GM23338 (cell line): Measurements from ENCODE around the gene NOVA2. TPM values are rescaled to one million over a fixed set of nuclear protein-coding genes. Genes with fewer than 3 reads are reported as not detected.

Source experiments
- ATAC-seq: fragments of 200-7000 bp; cut with Tn5 transposase; 3 replicates; pipeline ENCODE4 v1.9.1; 2020
- DNase-seq: peaks from one replicate; pipeline ENCODE4 v3.0.0-alpha.2; 2015; ENCODE audit warnings: low spot score
- H2AFZ ChIP-seq: fragments of 200-600 bp; sonication (generic); 2 replicates; pipeline ENCODE4 v1.8.0; 2016; ENCODE audit warnings: antibody characterized with exemption, mild to moderate bottlenecking, moderate library complexity
- H3F3A ChIP-seq: fragments of 200-600 bp; sonication (generic); replicated peaks from 2 replicates; pipeline ENCODE4 v1.8.0; 2017; ENCODE audit warnings: antibody characterized with exemption, mixed run types, low read depth
- H3K27ac ChIP-seq: fragments of 200-600 bp; sonication (generic); 2 replicates; pipeline ENCODE4 v1.6.1; 2016; ENCODE audit warnings: low read depth
- H3K27me3 ChIP-seq: fragments of 200-600 bp; sonication (generic); 2 replicates; pipeline ENCODE4 v1.8.0; 2016; ENCODE audit warnings: mild to moderate bottlenecking, mixed run types, moderate library complexity; ENCODE audit not compliant: insufficient read depth
- H3K36me3 ChIP-seq: fragments of 200-600 bp; sonication (generic); 2 replicates; pipeline ENCODE4 v1.8.0; 2016; ENCODE audit warnings: mild to moderate bottlenecking; ENCODE audit not compliant: insufficient read depth
- H3K4me1 ChIP-seq: fragments of 200-600 bp; sonication (generic); 2 replicates; pipeline ENCODE4 v1.8.0; 2016; ENCODE audit warnings: mild to moderate bottlenecking, moderate library complexity; ENCODE audit not compliant: insufficient read depth
- H3K4me2 ChIP-seq: fragments of 200-600 bp; sonication (generic); 2 replicates; pipeline ENCODE4 v1.7.1; 2017; ENCODE audit warnings: mixed run types
- H3K4me3 ChIP-seq: fragments of 200-600 bp; sonication (generic); 2 replicates; pipeline ENCODE4 v1.6.1; 2016; ENCODE audit warnings: mixed run types
- H3K79me2 ChIP-seq: fragments of 200-600 bp; sonication (generic); replicated peaks from 2 replicates; pipeline ENCODE4 v1.8.0; 2017; ENCODE audit warnings: mild to moderate bottlenecking; ENCODE audit not compliant: insufficient read depth
- H3K9me2 ChIP-seq: fragments of 200-600 bp; sonication (generic); 2 replicates; pipeline ENCODE4 v1.8.0; 2017; ENCODE audit not compliant: insufficient read depth
- H4K20me1 ChIP-seq: fragments of 200-600 bp; sonication (generic); replicated peaks from 2 replicates; pipeline ENCODE4 v1.8.0; 2017; ENCODE audit warnings: mild to moderate bottlenecking; ENCODE audit not compliant: insufficient read depth
- H3K27ac Mint-ChIP-seq: 2 replicates; pipeline ENCODE4 v1.8.0; 2020; ENCODE audit warnings: inconsistent platforms, mild to moderate bottlenecking, moderate library complexity, mixed read lengths
- H3K27me3 Mint-ChIP-seq: 3 replicates; pipeline ENCODE4 v1.8.0; 2022; ENCODE audit warnings: low read depth, mild to moderate bottlenecking, moderate library complexity, mixed read lengths, inconsistent platforms; ENCODE audit not compliant: insufficient read depth, poor library complexity
- H3K36me3 Mint-ChIP-seq: 3 replicates; pipeline ENCODE4 v1.8.0; 2021; ENCODE audit warnings: low read depth, mild to moderate bottlenecking, inconsistent platforms, moderate library complexity, mixed read lengths
- H3K4me1 Mint-ChIP-seq: 3 replicates; pipeline ENCODE4 v1.8.0; 2020; ENCODE audit warnings: mild to moderate bottlenecking, inconsistent platforms, mixed read lengths
- H3K4me3 Mint-ChIP-seq: 3 replicates; pipeline ENCODE4 v1.8.0; 2021; ENCODE audit warnings: moderate library complexity, mild to moderate bottlenecking, inconsistent platforms, mixed read lengths
- H3K9me3 Mint-ChIP-seq: 3 replicates; pipeline ENCODE4 v1.8.0; 2020; ENCODE audit warnings: moderate library complexity, mild to moderate bottlenecking, inconsistent platforms, mixed read lengths
- EZH2 ChIP-seq: fragments of 200-600 bp; sonication (generic); IDR thresholded peaks from one replicate; pipeline ENCODE4 v1.8.0; 2017; ENCODE audit warnings: antibody characterized with exemption, mild to moderate bottlenecking, low read depth; ENCODE audit not compliant: unreplicated experiment
- EZH2phosphoT487 ChIP-seq: fragments of 200-600 bp; sonication (generic); IDR thresholded peaks from one replicate; pipeline ENCODE4 v1.8.1; 2018; ENCODE audit warnings: antibody characterized with exemption; ENCODE audit not compliant: unreplicated experiment
- NANOG ChIP-seq: IDR thresholded peaks from 2 replicates; pipeline ENCODE4 v1.6.1; 2016; ENCODE audit warnings: antibody characterized with exemption, borderline replicate concordance
- POLR2AphosphoS5 ChIP-seq: IDR thresholded peaks from 2 replicates; pipeline ENCODE4 v1.6.1; 2016; ENCODE audit warnings: antibody characterized with exemption, low read depth
- STAT1 ChIP-seq: IDR thresholded peaks from one replicate; pipeline ENCODE4 v1.6.1; 2016; ENCODE audit warnings: antibody characterized with exemption; ENCODE audit not compliant: unreplicated experiment
- ZNF331 ChIP-seq: fragments of 250-450 bp; sonication (Bioruptor Pico); IDR thresholded peaks from 2 replicates; pipeline ENCODE4 v1.5.0; 2020; ENCODE audit warnings: low read depth, mild to moderate bottlenecking, moderate library complexity
- polyA plus RNA-seq: library from polyadenylated mRNA; unstranded; fragments of >200 nt; fragmentation: Nextera tagmentation; extraction: Ambion mirVana; gene quantifications from 2 replicates; pipeline ENCODE4 v1.2.1, GENCODE V29; 2016
- total RNA-seq: library from RNA; depleted of rRNA; stranded (reverse); fragments of >200 nt; shearing (Covaris generic); gene quantifications from 2 replicates; pipeline ENCODE4 v1.2.3, GENCODE V29; 2014
- TF ChIP-seq, protein P1 (sequence below): IDR thresholded peaks from one replicate; pipeline ENCODE4 v1.6.1; 2018; ENCODE audit warnings: antibody characterized with exemption; ENCODE audit not compliant: unreplicated experiment
- TF ChIP-seq, protein P2 (sequence below): IDR thresholded peaks from 2 replicates; pipeline ENCODE4 v1.6.1; 2016; ENCODE audit warnings: antibody characterized with exemption
- TF ChIP-seq, protein P3 (sequence below), 2 experiments: fragments of 200-600 bp in 1 of 2; sonication (generic) in 1 of 2; conservative IDR thresholded peaks; 2 replicates each; pipeline versions ENCODE4 v1.5.1 to v1.6.1; 2016 to 2017; ENCODE audit warnings: antibody characterized with exemption in 2 of 2, low read depth in 2 of 2, mild to moderate bottlenecking in 2 of 2, moderate library complexity in 1 of 2

NOVA2 gene
- total and polyA plus RNA-seq, 2 experiments from 2014 or later: 5.1 to 13.7 TPM

DNA sequence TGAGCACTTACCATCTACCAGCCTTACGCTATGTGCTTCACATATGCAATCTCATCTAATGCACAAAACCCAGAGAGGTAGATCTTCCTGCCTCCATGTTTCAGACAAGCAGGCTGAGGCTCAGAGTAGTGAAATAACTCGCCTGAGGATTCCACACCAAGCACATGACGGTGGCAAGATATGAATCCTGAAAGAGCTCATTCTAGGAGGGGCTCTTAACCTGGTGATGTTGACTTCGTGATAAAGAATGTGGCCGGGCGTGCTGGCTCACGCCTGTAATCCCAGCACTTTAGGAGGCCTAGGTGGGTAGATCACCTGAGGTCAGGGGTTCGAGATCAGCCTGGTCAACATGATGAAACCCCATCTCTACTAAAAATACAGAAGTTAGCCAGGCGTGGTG is 5.0 kb downstream of the NOVA2 start:
- Mint-ChIP-seq H3K27me3 (peaks cover 18% of the 10 kb centered on the region), H3K27ac (no peak overlapping the region), H3K4me1 (peaks cover 24% of the 10 kb centered on the region), H3K9me3 (no peaks in the 10 kb centered on the region), H3K4me3 (no peak overlapping the region), H3K36me3 (no peaks in the 10 kb centered on the region)
- H3K4me1 ChIP-seq: no peaks in the 10 kb centered on the region; the same call in 1 of the 2 replicates
- H3K36me3 ChIP-seq: no peaks in the 10 kb centered on the region
- H3K27me3 ChIP-seq: no peaks in the 10 kb centered on the region
- H3K9me2 ChIP-seq: no peaks in the 10 kb centered on the region
- DNase-seq (no peak), ATAC-seq (no peak)
- no peaks in the 10 kb centered on the region for H3K79me2 ChIP-seq
- no peak overlapping the region for H2AFZ ChIP-seq
- H3F3A ChIP-seq: peaks cover 7% of the 10 kb centered on the region; the same call in 1 of the 2 replicates
- TF ChIP-seq POLR2AphosphoS5 (no peak), NANOG (no peak), STAT1 (no peak), EZH2phosphoT487 (no peak), EZH2 (no peak)
- TF ChIP-seq, protein P1, sequence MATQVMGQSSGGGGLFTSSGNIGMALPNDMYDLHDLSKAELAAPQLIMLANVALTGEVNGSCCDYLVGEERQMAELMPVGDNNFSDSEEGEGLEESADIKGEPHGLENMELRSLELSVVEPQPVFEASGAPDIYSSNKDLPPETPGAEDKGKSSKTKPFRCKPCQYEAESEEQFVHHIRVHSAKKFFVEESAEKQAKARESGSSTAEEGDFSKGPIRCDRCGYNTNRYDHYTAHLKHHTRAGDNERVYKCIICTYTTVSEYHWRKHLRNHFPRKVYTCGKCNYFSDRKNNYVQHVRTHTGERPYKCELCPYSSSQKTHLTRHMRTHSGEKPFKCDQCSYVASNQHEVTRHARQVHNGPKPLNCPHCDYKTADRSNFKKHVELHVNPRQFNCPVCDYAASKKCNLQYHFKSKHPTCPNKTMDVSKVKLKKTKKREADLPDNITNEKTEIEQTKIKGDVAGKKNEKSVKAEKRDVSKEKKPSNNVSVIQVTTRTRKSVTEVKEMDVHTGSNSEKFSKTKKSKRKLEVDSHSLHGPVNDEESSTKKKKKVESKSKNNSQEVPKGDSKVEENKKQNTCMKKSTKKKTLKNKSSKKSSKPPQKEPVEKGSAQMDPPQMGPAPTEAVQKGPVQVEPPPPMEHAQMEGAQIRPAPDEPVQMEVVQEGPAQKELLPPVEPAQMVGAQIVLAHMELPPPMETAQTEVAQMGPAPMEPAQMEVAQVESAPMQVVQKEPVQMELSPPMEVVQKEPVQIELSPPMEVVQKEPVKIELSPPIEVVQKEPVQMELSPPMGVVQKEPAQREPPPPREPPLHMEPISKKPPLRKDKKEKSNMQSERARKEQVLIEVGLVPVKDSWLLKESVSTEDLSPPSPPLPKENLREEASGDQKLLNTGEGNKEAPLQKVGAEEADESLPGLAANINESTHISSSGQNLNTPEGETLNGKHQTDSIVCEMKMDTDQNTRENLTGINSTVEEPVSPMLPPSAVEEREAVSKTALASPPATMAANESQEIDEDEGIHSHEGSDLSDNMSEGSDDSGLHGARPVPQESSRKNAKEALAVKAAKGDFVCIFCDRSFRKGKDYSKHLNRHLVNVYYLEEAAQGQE: no peak
- TF ChIP-seq, protein P2, sequence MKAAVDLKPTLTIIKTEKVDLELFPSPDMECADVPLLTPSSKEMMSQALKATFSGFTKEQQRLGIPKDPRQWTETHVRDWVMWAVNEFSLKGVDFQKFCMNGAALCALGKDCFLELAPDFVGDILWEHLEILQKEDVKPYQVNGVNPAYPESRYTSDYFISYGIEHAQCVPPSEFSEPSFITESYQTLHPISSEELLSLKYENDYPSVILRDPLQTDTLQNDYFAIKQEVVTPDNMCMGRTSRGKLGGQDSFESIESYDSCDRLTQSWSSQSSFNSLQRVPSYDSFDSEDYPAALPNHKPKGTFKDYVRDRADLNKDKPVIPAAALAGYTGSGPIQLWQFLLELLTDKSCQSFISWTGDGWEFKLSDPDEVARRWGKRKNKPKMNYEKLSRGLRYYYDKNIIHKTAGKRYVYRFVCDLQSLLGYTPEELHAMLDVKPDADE: no peak
- H4K20me1 ChIP-seq: peaks cover 8% of the 10 kb centered on the region
- H3K4me2 ChIP-seq: no peak overlapping the region
- no peak overlapping the region for H3K27ac ChIP-seq
- H3K4me3 ChIP-seq: no peak overlapping the region

DNA sequence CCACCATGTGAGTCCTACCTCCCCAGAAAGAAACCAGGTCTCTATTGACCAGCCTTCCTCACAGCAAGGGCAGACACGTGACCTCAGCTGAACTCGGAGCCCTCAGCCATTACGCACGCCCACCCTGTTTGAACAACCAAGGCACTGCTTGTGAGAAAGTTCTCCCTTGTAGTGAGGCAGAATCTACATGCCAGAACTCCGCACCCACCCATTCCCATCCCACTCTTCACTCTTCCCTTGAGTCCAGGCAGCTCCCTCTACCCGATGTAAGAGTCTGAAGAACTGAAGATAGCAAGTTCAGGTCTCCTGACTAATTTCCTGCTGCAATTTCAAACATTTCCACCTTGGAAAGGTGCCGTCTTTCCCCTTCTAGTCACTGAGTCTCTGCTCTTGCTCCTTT is 6.4 kb downstream of the NOVA2 start:
- no peaks in the 10 kb centered on the region for H3K79me2 ChIP-seq
- peaks cover 14% of the 10 kb centered on the region for H3K27me3 Mint-ChIP-seq
- ATAC-seq: peak; percentile 50

More for the DNA sequence above, 6.4 kb downstream of the NOVA2 start:
- no peak overlapping the region for H3K27ac ChIP-seq
- H3K4me1 Mint-ChIP-seq: peaks cover 18% of the 10 kb centered on the region
- H3K36me3 ChIP-seq: no peaks in the 10 kb centered on the region
- TF ChIP-seq ZNF331 (CRISPR knock-in tag) (no peak), EZH2phosphoT487 (no peak)
- TF ChIP-seq, protein P3, sequence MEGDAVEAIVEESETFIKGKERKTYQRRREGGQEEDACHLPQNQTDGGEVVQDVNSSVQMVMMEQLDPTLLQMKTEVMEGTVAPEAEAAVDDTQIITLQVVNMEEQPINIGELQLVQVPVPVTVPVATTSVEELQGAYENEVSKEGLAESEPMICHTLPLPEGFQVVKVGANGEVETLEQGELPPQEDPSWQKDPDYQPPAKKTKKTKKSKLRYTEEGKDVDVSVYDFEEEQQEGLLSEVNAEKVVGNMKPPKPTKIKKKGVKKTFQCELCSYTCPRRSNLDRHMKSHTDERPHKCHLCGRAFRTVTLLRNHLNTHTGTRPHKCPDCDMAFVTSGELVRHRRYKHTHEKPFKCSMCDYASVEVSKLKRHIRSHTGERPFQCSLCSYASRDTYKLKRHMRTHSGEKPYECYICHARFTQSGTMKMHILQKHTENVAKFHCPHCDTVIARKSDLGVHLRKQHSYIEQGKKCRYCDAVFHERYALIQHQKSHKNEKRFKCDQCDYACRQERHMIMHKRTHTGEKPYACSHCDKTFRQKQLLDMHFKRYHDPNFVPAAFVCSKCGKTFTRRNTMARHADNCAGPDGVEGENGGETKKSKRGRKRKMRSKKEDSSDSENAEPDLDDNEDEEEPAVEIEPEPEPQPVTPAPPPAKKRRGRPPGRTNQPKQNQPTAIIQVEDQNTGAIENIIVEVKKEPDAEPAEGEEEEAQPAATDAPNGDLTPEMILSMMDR (conservative IDR thresholded peaks at IDR 0.05; ENCODE audit: low read depth in 2 of 2): no peak
- no peak overlapping the region for H3K4me2 ChIP-seq
- H3K4me3 ChIP-seq: no peak overlapping the region
- no peaks in the 10 kb centered on the region for H3K9me2 ChIP-seq
- H3K36me3 Mint-ChIP-seq: 0 out of 3 replicates have a peak, but pooled peaks cover under 1% of the 10 kb centered on the region
- DNase-seq: no peak
- no peak overlapping the region for H3K27ac Mint-ChIP-seq
- H3K27me3 ChIP-seq: no peaks in the 10 kb centered on the region
- H4K20me1 ChIP-seq: peaks cover 10% of the 10 kb centered on the region
- no peak overlapping the region for H2AFZ ChIP-seq
- H3K4me3 Mint-ChIP-seq: no peak overlapping the region
- no peaks in the 10 kb centered on the region for H3K9me3 Mint-ChIP-seq
- no peaks in the 10 kb centered on the region; the same call in 1 of the 2 replicates for H3K4me1 ChIP-seq
- peaks cover 7% of the 10 kb centered on the region; the same call in 1 of the 2 replicates for H3F3A ChIP-seq
